GM21447 (cell line): ENCODE data around the gene TMEM167A.
A peak's percentile ranks its signal among the peaks of the same experiment; 100 is the strongest.

Source experiments
- ATAC-seq: cut with Tn5 transposase; IDR thresholded peaks from one replicate; pipeline ENCODE4 v1.9.1; 2021; ENCODE audit not compliant: unreplicated experiment

The TMEM167A gene, protein sequence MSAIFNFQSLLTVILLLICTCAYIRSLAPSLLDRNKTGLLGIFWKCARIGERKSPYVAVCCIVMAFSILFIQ

DNA sequence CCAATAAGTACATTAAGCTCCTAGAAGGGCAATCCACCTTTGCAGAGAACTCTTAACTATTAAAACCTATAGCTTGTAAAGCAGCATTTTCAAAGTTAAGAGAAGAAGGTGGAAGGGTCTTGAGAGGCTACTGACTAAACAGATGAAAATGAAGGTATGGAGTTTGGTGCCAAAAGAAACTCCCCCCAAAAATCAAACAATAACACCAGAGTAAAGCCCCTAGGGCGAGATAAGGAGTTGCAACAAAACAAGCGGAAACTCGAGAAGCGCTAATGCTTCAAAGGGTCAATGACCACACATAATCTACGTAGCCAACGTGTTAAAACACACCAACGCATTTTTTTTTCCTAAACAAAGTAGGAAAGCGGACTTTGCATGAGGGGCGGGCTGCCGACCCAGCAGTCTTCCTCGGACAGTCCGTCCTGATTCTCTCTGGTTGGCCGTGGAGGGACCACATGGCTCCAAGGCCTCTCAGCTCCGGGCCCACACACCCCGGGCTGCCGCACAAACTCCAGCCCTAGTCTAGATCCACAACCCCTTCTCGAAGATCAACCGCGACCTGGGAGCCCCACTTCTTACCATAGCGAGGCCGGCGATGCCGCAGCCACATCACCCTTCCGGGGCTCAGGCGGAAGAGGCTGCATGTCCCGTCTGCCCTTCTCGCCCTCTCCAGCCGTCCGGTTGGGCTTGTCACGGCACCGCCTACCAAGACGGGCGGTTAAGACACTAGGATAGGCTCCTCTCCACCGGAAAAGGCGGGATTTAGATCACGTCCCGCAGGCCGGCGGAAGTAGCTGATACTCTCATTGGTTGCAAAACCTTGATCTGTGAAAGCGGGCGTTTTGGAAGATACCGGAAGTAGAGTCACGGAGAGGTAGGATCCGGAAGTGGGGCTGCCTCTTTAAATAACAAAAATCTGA lies at the start of gene TMEM167A, which contains the start of gene XRCC4:
TSS of gene TMEM167A (minus strand) at position 653 of the 920 bp plus-strand sequence. CDS start at position 582, 71 bp downstream.
TSS of gene XRCC4 (plus strand) at position 806 of the 920 bp plus-strand sequence. CDS start 27,373 bp downstream, outside the sequence.
- peak; percentile 98 for ATAC-seq

DNA sequence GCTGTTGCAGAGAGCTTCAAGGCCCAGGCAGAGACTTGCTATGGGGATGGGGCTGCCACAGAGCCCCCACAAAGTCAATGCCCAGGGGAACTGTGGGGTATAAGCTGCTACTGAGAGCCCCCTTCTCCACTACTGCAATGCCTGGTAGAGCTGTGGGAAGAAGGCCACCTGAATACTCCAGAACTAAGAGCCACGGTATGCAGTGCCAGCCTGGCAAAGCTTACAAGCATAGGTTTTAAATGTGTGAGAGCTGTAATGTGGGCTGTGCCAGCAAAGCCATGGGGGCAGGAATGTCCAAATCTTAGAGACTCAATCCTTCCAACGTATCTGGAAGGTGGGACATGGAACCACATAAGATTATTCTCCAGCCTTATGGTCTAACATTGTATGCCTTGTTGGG lies 49.3 kb upstream of the TMEM167A start:
- no peak for ATAC-seq

DNA sequence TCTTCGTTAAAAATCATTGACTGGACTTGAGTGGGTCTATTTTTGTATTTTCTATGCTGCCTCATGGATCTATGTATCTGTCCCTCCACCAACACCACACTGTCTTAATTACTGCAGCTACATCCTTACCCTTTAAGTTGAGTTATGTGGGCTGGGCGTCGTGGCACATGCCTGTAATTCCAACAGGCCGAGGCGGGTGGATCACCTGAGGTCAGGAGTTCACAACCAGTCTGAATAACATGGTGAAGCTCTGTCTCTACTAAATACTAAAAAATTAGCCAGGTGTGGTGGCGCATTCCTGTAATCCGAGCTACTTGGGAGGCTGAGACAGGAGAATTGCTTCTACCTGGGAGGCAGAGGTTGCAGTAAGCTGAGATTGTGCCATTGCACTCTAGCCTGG lies 48.4 kb upstream of the TMEM167A start:
- ATAC-seq, result no peak

DNA sequence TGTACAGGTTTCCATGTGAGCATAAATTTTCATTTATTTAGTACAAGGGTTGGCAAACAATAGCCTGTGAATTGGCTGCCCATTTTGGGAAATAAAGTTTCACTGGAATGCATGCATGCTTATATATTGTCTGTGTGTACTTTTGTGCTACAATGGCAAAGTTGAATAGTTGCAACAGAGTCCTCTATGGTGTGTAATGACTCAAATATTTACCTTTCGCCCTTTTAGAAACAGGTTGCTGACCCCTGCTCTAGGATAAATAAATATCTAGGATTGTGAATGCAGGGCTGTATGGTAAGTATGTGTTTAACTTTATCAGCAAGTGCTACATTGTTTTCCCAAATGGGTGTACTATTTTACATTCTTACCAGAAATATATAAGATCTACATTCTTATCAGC lies 47.4 kb upstream of the TMEM167A start:
- no peak for ATAC-seq

DNA sequence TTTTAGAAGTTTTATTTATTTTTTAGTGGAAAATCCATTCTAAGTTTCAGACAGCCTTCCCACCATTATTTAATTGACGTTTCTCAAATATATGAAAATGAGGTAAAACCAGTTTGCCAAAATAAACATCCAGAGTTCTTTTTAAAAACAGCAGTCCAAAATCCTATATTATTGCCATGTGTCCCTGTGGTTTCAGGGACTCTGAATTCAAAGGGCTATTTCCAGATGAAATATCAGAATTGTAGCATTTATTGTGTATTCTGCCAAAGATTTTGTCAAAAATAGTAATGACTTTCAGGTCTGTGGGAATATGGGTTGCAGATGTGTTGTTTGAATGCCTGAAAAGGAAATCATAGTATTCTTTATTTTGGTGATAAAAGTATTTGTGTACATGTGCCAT lies 41.8 kb upstream of the TMEM167A start:
- ATAC-seq, result no peak

DNA sequence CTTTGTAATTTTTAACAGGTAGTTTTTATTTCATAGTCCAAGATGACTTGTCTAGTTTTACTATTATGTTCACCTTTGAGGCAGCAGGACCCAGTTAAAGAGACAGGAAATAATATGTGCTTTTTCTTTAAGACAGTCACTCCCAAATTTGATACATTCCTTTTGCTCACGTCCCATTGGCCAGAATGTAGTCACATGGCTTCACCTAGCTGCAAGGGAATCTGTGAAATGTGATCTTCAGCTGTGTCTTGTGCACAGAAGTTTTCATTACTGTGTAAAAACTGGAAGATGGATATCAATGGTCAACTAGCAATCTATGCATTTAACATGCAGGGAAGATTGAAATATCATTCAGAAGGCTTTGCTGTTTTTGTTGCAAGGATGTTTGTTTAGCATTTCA lies 41.3 kb upstream of the TMEM167A start:
- no peak for ATAC-seq

DNA sequence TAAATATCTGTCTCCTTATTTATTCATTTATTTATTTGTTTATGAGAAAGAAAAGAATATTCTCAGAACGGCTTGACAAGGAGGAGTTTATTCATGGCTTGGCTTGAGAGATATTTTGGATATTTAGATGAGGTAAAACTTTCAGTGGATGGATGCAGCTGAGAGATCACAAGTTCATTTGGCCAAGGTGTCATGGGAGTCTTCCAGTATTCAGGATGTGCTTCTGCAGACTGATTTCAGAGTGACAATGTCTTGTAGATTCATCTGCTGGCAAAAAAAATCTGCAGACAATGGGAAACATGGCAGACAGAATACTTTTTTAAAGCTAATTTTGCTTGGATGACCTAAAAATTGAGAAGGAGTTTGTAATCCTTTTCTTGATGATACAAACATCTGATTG lies 38.6 kb upstream of the TMEM167A start:
- ATAC-seq, result no peak

DNA sequence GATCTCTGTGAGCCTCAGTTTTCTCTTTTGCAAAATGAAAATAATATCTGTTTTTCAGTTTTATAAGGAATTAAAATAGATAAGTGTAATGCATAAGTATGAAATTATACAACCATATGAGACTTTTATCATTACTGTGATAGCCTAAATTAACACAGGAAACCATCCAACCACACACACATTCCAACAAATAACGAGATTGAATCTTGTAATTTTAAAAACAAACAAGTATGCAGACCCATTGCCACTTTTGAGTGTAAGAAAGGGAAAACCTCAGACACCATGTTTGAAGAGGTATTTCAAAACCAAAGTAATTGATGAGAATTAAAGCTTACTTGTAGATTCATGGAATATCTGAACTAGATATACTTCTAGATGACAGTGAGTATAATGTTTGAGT lies 32.2 kb upstream of the TMEM167A start:
- ATAC-seq, result no peak

DNA sequence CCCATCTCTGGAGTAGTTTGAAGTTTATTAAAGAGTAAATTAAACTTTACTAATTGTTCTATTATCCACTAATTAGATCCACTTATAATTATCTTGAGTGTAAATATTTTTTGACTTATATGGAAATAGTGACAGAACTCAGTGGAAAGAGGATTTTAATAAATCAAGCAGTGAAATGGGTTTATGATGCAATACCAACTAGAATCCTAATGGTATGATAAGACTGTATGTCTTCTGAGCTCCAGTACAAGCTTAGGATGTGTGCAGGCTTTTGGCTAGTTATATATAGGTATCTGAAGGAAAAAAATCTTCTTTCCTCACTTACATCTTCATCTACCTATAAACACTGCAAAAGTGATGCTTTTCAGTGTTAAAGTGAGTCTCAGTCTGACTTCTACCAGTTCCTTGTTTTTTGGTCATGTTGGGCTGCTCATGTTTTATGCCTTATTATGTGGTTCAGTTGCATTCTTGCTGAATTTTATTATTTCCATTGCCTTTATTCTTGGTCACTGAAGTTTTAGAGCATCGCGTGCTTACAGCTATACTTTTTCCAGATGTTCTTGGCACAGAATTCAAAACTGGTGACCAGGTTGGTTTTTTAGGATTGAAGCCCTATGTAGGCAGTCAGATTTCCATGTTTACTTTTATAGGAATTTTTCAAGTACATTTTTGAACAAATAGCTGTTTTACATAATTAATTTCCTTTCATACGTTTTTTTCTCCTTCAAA lies 30.7 kb upstream of the TMEM167A start:
- ATAC-seq, result no peak

DNA sequence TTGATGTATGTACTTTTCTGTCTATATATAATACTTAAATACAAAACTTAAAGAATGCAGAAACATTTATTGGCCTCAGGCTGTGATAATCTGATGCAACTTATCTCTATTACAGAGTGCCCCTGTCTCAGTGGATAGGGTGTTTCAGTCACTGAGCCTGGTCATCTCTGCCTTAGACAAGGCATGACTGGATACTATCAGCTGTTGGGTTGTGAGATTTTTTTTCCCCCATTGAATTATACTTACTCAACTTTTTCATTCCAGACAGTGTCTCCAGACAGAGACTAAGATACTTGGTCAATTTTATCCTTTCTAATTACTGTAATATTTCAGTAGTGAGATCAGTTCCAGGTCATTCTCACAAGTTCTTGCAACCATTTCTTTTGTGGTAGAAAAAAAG lies 26.8 kb upstream of the TMEM167A start:
- ATAC-seq, result no peak

DNA sequence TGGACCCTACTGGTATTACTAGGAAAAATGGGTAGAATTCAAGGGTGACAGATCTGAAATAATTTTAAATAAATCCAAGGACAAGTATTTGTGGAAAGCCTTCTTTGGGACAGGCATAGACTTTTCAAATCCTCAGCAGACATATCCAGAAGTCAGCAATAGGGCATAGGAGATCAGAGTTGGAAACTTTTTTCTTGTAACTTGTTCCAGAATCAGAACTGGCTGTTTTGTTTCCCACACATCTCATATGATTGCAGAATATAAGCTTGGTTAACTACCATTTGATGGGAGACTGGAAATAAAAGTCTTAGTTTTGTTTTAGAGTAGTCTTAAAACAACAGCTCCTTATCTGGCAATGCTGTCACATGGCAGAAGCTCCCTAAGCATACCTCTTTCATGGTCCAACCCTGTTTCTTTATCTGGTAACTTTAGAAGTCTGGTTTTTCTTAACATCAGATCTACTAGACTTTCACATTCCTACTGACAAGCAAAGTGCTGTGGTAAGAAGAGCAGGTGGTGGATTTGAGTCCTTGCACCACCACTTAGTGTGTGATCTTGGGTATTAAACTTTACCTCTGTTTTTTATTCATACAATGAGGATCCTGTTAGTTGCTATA lies 25.3 kb upstream of the TMEM167A start:
- ATAC-seq, result no peak

DNA sequence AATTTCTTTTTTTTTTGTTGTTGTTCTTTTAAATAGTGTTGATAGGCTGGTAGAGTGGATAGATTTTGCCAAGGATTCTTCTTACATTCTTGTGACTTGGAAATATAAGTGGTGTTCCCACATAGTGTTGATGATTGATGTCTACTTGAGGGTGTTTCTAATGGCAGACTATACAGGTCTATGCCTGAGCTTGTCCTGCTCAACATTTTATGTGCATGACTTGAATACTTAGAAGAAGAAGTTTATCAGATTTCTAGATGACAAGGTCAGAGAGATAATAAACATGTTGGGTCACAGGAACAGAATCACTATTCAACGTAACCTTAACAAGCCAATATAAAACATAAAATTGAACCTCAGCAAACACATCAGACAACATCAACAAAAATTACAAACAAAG lies 24.3 kb upstream of the TMEM167A start:
- no peak for ATAC-seq

DNA sequence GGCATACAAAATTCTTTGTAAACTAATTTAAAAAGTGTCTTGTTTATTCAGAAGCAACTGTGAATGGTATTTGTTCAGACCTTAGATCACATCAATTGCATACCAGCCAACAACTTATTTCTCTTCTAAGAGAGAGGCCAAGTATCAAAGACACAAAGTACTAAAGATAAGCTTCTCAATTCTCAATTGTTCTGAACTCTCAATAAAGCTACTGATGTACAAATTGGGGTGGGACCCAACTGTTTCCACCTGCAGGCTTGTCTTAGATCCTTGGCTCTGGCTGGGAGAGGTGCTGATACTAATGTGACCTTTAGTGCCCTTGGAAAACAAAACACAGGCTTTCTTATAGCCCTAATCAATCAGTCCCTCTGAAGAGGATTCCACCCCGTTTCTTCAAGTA lies 22.3 kb upstream of the TMEM167A start:
- no peak for ATAC-seq

DNA sequence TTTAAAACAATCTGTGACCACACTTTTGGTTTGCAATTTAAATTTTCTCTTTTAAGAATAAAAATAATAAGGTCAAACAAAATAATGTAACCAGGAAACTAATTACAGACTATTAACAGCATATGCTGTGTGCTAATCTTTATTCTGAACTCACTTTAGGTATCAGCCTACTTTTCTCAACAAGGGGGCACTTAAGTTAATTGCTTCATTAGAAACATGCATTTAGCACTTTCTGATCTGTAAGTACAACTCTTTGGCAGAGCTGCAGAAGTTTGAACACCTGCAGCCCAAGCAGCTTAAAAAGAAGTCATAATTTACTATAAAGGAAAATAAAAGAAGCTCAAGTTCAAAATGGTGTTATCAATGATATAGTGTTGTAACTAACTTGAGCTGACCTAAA lies 21.8 kb upstream of the TMEM167A start:
- ATAC-seq, result no peak

DNA sequence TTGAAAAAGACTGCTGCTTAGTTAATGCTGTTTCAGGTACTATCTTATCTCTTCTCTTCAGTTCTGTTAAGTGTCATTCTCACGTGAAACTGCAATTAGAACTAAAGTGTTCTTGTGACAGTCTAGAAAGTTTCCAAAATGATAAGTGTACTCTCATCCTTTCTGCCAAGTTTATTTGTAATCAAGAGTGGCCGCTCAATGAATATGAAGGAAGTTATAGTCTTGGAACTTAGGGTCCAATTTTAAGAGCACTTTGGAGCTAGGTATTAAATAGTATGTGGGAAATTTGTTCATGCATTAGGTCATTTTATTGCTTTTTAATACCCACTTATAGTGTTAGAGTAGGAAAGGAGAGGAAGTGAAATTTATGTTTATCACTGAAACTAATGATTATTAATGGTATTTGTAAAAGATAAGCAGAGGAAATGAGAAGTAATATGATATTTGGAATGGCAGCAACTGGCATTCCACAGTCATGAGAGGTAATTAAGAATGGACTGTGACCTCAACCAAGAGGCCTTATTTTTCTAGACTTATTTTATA lies 20.6 kb upstream of the TMEM167A start:
- no peak for ATAC-seq

DNA sequence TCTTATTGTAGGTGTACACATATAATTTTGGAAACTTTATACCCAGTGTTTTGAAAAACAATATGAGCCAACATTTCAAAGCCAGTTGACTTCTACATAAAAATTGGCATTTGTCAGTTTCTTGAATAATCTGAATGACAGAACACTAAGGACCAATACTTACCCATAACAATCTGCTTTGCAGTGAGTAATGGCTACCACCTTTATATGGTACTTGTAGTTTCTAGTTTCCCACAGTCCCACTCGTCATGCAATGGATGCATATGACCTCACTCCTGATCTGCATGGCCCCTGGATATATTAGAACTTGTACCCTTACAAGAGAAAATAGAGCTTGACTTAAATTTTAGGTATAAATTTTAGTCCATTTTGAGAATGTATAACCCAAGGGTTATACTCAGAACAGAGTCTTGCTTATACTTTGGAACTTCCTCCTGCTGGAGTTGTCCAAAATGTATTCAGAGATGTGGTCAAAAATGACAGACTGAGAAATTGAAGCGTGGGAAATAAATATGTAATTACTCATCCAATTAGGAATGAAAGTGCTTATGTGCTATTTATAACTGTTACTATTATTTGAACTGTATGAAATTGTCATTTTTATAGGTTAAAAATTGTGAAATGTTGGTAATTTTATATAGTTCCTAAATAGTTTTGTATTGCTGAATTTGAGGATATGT lies 19.6 kb upstream of the TMEM167A start:
- no peak for ATAC-seq

DNA sequence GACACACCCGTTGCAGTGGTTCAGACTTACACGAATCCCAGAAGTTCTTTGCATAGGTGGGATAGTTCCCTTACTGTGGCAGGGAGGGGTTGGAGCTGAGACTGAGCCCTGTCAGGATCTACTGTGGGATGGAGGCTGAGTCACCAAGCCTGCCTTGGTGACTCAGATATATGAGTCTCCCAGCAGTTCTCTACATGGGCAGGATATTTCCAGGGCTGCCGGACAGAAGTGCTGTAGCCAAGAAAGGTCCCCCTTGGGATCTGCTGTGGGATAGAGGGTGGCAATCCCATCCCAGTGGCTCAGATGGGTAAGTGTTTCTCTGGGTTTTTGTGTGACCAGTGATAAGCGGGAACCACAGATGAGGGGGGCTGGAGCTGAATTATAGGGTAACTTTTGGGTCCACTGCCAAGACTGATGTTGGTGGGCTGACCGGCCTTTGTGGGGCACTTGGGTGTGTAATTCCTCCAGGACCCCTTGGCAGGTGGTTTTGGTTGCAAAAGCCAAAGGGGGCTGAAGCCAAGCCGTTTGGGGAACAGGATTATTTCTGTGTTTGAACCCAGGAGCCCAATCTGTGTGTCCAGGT lies 18.9 kb upstream of the TMEM167A start:
- no peak for ATAC-seq

DNA sequence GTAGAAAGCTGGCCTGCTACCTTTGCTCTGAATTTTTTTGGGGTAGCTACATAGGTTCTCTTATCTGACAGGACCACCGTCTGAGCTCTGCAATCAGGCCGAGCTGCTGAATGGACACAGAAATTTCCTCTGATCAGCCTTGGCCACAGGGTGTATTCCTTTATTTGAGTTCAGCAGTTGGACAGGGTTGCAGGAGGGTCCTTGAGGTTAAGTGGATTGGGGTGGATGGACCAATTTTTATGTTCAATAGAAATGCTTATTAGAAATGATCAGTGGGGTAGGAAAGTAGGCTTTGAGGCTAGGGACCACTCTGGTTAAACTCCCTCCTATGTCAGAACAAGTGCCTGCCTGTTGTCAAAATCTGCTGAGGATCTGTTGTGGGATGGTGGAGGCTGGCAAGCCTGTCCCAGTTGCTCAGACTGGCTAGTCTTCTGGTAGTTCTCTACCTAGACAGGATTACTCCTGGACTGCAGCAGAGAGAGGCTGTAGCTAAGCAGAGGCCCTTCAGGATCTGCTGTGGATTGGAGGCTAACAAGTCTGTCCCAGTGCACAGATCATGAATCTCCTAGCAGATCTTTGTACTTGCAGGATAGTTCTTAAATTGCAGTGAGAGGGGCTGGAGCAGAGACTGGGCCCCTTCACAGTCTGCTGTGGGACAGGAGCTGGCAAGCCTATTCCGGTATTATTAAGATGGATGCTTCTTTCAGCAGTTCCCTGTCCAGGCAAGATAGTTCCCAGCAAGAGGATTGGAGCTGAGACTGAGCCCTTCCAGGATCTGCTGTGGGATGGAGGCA lies 18.2 kb upstream of the TMEM167A start:
- ATAC-seq, result no peak

DNA sequence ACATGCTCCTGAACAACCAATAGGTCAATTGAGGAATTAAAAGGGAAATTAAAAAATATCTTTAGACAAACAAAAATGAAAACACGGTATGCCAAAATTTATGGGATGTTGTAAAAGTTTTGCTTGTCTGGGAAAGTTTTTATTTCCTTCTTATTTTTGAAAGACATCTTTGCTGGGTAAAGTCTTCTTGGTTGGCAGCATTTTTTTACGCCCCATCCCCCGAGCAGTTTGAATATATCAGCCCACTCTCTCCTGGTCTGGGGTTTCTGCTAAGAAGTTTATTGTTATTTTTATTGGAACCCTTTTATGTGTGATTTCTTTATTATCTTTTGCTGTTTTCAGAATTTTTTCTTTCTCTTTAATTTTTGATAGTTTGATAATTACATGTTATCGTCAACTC lies 16.5 kb upstream of the TMEM167A start:
- no peak for ATAC-seq
